ENCODE results near the gene EPHA6. TPM values are rescaled to one million over a fixed set of nuclear protein-coding genes. Genes with fewer than 3 reads are reported as not detected.
"Not testable (repeated sequence)": the region's sequence is repeated elsewhere in the genome, so short reads cannot be mapped to it uniquely, and the experiment has no call there.

The EPHA6 gene
- total RNA-seq, 1 donor from 2014 or later, result 0.98 TPM

DNA sequence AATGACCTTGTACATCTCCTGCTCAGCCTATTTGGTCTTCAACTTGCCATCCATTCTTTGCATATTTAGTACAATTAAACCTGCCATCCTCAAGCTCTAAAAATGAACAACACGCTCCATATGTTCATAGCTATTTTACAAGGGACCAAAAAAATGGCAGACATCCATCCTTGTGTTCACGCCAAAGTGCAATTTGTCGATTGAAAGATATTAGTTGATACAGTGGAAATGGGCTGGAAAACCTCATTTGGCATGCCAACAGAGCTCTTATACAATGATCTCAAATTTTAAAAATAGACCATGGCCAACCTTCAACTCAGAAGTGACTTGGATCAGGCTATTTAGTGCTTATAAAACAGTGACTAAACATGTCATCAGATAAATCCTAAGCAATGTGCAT lies 536.6 kb downstream of the EPHA6 start:
- DNase-seq (ENCODE audit: low spot score), result no peak
- no peak for ATAC-seq

GRCh38 chr3:97353176-97353575 lies 538.8 kb downstream of the EPHA6 start:
- ATAC-seq, result no peak

More for the DNA sequence above, 536.6 kb downstream of the EPHA6 start:
- intact Hi-C loops (cut with DNase I), result no loop called here

GRCh38 chr3:97359977-97360376 lies 545.6 kb downstream of the EPHA6 start:
- ATAC-seq, result no peak
- DNase-seq (ENCODE audit: low spot score), result no peak
- intact Hi-C loops (cut with DNase I), result no loop called here

More at GRCh38 chr3:97353176-97353575, 538.8 kb downstream of the EPHA6 start:
- intact Hi-C loops (cut with DNase I), result no loop called here
- DNase-seq (ENCODE audit: low spot score), result no peak

GRCh38 chr3:97360804-97361203 lies 546.4 kb downstream of the EPHA6 start:
- no peak for ATAC-seq
- intact Hi-C loops (cut with DNase I), result no loop called here
- DNase-seq (ENCODE audit: low spot score), result no peak

- ATAC-seq, result no peak
- intact Hi-C loops (cut with DNase I), result no loop called here
These were observed 570.2 kb downstream of the EPHA6 start for GRCh38 chr3:97384583-97384982.

GRCh38 chr3:97388774-97389173 lies 574.4 kb downstream of the EPHA6 start:
- ATAC-seq (no peak), DNase-seq (ENCODE audit: low spot score) (no peak)
- intact Hi-C loops (cut with DNase I), result no loop called here

More at GRCh38 chr3:97384583-97384982, 570.2 kb downstream of the EPHA6 start:
- no peak for DNase-seq (ENCODE audit: low spot score)

DNA sequence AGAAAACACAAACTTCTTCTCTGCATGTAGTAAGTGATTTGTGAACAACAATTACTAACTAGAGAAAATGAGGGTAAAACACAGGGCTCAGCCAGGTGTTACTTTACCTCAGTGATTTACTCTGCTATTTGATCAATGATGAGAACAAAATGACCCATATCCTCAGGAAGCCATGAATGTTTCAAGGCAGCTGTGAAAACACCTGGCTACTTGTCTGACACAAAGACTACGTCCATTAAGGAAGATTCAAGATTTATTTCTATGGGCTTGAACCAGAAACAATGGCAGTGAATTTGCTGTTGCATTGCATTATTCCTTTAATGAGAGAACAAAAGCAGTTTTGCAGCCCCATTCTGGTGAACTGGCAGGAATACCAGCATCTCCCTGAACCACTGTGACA lies 575.5 kb downstream of the EPHA6 start:
- intact Hi-C loops (cut with DNase I), result no loop called here
- ATAC-seq, result no peak
- no peak for DNase-seq (ENCODE audit: low spot score)

DNA sequence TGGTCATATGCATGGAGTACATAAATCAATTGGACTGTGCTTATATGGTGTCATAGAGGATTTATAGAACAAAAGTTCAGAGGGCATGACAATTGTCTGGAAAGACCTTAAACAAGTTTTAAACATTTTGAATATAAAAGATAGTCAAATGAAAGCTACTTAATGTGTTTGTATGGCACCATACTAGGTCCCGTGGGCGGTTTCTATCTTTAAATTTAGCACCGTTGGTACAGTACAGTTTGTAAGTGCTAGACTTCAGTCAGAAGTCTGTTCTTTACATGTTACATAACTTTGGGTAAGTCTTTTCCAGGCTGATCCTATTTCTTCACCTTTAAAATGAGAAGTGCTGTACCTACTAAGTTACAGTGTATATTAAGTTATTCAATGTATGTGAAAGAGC lies 576.8 kb downstream of the EPHA6 start:
- ATAC-seq, result no peak
- DNase-seq (ENCODE audit: low spot score), result no peak
- intact Hi-C loops (cut with DNase I), result no loop called here

- ATAC-seq (no peak), DNase-seq (ENCODE audit: low spot score) (no peak)
- intact Hi-C loops (cut with DNase I), result no loop called here
These were observed 595.2 kb downstream of the EPHA6 start for GRCh38 chr3:97409612-97410011.

GRCh38 chr3:97421565-97421964 lies 607.2 kb downstream of the EPHA6 start:
- no peak for ATAC-seq
- no peak for DNase-seq (ENCODE audit: low spot score)
- intact Hi-C loops (cut with DNase I), result no loop called here

DNA sequence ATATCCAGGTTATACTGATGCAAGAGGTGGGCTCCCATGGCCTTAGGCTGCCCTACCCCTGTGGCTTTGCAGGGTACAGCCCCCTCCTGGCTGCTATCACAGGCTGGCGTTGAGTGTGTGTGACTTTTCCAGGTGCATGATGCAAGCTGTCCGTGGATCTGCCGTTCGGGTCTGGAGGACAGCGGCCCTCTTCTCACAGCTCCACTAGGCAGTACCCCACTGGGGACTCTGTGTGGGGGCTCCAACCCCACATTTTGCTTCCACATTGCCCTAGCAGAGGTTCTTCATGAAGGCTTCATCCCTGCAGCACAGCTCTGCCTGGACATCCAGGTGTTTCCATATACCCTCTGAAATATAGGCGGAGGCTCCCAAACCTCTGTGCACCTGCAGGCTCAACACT lies 610.6 kb downstream of the EPHA6 start:
- ATAC-seq (no peak), DNase-seq (ENCODE audit: low spot score) (no peak)
- intact Hi-C loops (cut with DNase I), result no loop called here

- intact Hi-C loops (cut with DNase I), result no loop called here
- ATAC-seq, result no peak
These were observed 616.2 kb downstream of the EPHA6 start for GRCh38 chr3:97430601-97431000.

GRCh38 chr3:97432914-97433313 lies 618.5 kb downstream of the EPHA6 start:
- DNase-seq (ENCODE audit: low spot score) (no peak), ATAC-seq (no peak)
- intact Hi-C loops (cut with DNase I), result no loop called here

More at GRCh38 chr3:97430601-97431000, 616.2 kb downstream of the EPHA6 start:
- no peak for DNase-seq (ENCODE audit: low spot score)

DNA sequence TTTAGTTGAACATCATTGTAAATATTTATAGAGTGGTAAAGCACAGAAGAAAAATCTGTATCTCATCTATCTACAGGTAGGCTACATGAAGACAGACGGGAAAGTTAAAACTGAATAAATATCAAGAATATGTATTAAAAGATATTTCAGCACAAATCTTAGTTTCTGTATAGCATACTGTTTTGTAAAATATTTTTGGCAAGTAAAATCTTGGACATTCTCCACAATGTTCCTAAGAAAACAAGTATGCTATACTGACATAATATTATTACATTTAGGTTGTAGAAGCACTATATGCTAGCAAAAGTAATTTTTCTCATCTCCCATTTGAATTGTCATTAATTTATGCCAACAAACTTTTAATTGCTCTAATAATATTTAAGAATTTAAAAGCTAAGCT lies 623.7 kb downstream of the EPHA6 start:
- DNase-seq (ENCODE audit: low spot score) (no peak), ATAC-seq (no peak)
- intact Hi-C loops (cut with DNase I), result no loop called here

DNA sequence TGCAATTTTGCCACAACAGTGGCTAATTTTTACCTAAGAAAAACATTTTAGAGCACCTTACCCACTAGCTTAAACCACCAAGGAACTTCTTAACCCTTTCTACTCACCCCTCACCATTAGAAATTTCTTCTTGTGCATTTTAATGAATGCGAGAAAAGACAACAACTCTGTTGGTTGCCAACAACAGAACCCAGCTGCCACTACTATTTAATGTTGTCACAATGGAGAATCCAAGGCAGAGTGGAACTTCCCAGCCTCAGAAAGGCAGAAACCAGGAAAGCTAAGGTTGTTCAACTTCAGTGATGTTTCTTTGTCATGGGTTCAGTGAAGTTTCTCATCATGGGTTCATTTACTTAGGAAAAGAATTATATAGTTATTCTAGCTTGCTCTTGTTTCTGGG lies 625.0 kb downstream of the EPHA6 start:
- no peak for DNase-seq (ENCODE audit: low spot score)
- intact Hi-C loops (cut with DNase I), result no loop called here
- no peak for ATAC-seq

- DNase-seq (ENCODE audit: low spot score), result no peak
- intact Hi-C loops (cut with DNase I), result no loop called here
- ATAC-seq, result no peak
These were observed 649.6 kb downstream of the EPHA6 start for GRCh38 chr3:97464035-97464434.

DNA sequence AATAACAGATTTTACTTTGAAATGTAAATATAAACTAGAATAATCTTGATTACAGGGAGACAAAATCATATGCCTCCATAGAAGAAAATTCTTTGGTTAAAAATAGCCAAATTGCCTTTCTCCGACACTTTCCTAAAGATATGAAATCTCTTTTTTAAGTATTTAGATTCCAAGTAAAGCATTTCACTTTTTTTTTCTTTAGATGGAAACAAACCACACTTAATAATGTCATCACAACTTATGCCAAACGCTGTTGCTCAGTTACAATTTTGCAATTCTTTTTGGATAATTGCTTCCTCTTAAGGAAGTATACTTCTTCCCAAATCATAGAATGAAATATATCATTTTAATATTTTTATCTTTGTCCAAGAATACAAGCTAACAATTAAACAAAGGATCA lies 656.1 kb downstream of the EPHA6 start:
- DNase-seq (ENCODE audit: low spot score), result no peak
- no peak for ATAC-seq
- intact Hi-C loops (cut with DNase I), result no loop called here

- DNase-seq (ENCODE audit: low spot score) (no peak), ATAC-seq (no peak)
- intact Hi-C loops (cut with DNase I), result no loop called here
These were observed 665.3 kb downstream of the EPHA6 start for GRCh38 chr3:97479740-97480139.

DNA sequence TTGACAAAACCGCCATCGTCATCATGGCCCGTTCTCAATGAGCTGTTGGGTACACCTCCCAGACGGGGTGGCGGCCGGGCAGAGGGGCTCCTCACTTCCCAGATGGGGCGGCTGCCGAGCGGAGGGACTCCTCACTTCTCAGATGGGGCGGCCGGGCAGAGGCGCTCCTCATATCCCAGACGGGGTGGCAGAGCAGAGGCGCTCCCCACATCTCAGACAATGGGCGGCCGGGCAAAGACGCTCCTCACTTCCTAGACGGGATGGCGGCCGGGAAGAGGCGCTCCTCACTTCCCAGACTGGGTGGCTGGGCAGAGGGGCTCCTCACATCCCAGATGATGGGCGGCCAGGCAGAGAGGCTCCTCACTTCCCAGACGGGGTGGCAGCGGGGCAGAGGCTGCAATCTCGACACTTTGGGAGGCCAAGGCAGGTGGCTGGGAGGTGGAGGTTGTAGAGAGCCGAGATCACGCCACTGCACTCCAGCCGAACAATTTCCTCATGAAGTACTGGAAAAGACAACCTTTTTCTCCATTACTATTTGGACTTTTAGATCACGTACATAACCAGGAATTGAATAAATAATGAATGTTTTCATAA lies 666.4 kb downstream of the EPHA6 start:
- intact Hi-C loops (cut with DNase I); DNase-seq (ENCODE audit: low spot score): not testable (repeated sequence)

DNA sequence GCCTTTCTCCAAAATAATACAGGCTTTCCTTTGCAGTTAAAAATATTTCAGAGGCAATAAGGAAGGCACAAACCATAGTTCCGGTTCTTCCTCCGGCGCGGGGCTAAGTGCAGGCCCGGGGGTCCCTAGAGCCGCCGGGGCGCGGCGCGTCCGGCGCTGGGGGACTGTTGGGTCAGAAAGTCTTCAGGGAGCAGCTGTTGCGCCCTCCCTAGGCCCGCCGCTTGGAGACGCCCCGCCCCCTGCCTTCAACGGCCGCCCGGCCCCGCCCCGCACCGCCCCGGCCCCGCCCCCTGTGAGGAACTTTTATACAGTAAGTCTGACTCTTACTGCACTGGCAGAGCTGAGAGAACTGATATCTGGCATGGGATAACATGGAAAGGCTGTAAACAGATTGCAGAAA lies 667.0 kb downstream of the EPHA6 start:
- intact Hi-C loops (cut with DNase I), result no loop called here
- ATAC-seq (no peak), DNase-seq (ENCODE audit: low spot score) (no peak)

More for the DNA sequence above, 666.4 kb downstream of the EPHA6 start:
- ATAC-seq, result not testable (repeated sequence)

GRCh38 chr3:97485206-97485605 lies 670.8 kb downstream of the EPHA6 start:
- intact Hi-C loops (cut with DNase I), result no loop called here
- ATAC-seq (no peak), DNase-seq (ENCODE audit: low spot score) (no peak)

All from sciatic nerve (tissue), 2 donors.